ENCODE measurements around the gene GIGYF2.

Gene GIGYF2

GRCh38 chr2:232870766-232871371, 173.7 kb downstream of the GIGYF2 start:
- TF ChIP-seq MYC (IDR thresholded peaks at IDR 0.05; ENCODE audit: low read depth, low read length) (no peak), POLR2A (IDR thresholded peaks at IDR 0.05; ENCODE audit: extremely low read depth, insufficient read length) (no peak)
- TF ChIP-seq, protein P1, sequence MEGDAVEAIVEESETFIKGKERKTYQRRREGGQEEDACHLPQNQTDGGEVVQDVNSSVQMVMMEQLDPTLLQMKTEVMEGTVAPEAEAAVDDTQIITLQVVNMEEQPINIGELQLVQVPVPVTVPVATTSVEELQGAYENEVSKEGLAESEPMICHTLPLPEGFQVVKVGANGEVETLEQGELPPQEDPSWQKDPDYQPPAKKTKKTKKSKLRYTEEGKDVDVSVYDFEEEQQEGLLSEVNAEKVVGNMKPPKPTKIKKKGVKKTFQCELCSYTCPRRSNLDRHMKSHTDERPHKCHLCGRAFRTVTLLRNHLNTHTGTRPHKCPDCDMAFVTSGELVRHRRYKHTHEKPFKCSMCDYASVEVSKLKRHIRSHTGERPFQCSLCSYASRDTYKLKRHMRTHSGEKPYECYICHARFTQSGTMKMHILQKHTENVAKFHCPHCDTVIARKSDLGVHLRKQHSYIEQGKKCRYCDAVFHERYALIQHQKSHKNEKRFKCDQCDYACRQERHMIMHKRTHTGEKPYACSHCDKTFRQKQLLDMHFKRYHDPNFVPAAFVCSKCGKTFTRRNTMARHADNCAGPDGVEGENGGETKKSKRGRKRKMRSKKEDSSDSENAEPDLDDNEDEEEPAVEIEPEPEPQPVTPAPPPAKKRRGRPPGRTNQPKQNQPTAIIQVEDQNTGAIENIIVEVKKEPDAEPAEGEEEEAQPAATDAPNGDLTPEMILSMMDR (IDR thresholded peaks at IDR 0.05; ENCODE audit: low read depth, low read length): no peak
- no peak for DNase-seq (ENCODE audit: low read depth)
- no peak overlapping the region for H3K4me3 ChIP-seq (ENCODE audit: low read depth, low read length)

- no peak overlapping the region for H3K4me3 ChIP-seq (ENCODE audit: low read depth, low read length)
- no peak for DNase-seq (ENCODE audit: low read depth)
- no peak for TF ChIP-seq MYC (IDR thresholded peaks at IDR 0.05; ENCODE audit: low read depth, low read length)
- TF ChIP-seq, protein P1 (IDR thresholded peaks at IDR 0.05; ENCODE audit: low read depth, low read length): no peak
- no peak for TF ChIP-seq POLR2A (IDR thresholded peaks at IDR 0.05; ENCODE audit: extremely low read depth, insufficient read length)
- no peak for TF ChIP-seq MAX (IDR thresholded peaks at IDR 0.05; ENCODE audit: low read depth, low read length)
Observed at GRCh38 chr2:232871418-232871834, 174.3 kb downstream of the GIGYF2 start.

DNA sequence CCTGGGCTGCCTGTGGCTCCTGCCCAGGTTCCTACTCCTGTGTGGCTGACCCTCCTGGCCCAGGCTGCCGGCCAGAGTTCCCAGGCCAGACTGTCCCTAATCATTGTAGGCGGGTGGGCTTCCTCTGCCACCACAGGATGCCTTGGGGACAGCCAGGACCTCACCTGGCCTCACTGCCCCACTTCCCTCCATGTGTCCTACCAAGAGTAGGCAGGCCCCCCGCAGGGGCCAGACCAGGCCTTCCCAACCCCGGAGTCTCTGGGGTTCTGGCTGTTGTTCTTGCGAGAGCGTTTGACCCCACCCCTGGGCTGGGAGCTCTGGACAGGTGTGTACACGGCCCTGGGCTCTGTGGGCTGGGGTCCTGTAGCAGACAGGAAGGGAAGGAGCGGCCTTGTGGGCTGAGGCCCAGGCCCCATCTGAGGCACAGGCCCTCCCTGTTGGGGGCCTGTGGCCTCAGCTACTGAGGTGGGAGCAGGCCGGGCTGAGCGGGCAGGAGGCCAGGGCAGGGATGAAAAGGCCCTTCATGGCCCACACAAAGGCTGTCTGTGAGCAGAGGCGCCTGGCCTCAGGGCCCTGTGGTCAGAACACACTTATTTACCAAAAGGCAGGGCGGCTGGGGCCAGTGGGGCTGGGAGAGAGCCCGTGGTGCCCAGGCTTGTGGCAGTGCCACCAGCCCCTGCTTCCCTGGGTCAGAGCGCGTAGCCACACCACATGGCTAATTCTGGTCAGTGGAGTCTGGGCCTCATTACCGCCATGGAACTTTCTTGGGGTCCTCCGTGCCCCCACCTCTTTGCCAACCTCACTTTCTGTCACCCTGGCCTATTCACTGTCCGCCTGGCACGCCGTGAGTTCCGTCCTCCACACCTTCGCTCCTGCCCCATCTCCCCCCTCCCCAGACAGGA, 175.0 kb downstream of the GIGYF2 start:
- DNase-seq (ENCODE audit: low read depth): no peak
- no peak overlapping the region for H3K4me3 ChIP-seq (ENCODE audit: low read depth, low read length)
- TF ChIP-seq, protein P1 (IDR thresholded peaks at IDR 0.05; ENCODE audit: low read depth, low read length): no peak
- TF ChIP-seq MYC (IDR thresholded peaks at IDR 0.05; ENCODE audit: low read depth, low read length) (no peak), POLR2A (IDR thresholded peaks at IDR 0.05; ENCODE audit: extremely low read depth, insufficient read length) (no peak), MAX (IDR thresholded peaks at IDR 0.05; ENCODE audit: low read depth, low read length) (no peak)

GRCh38 chr2:232872826-232873225, 175.7 kb downstream of the GIGYF2 start:
- TF ChIP-seq MYC (IDR thresholded peaks at IDR 0.05; ENCODE audit: low read depth, low read length): no peak
- TF ChIP-seq MAX (IDR thresholded peaks at IDR 0.05; ENCODE audit: low read depth, low read length): no peak
- TF ChIP-seq POLR2A (IDR thresholded peaks at IDR 0.05; ENCODE audit: extremely low read depth, insufficient read length): no peak
- TF ChIP-seq, protein P1 (IDR thresholded peaks at IDR 0.05; ENCODE audit: low read depth, low read length): no peak
- DNase-seq (ENCODE audit: low read depth): no peak
- no peak overlapping the region for H3K4me3 ChIP-seq (ENCODE audit: low read depth, low read length)

- TF ChIP-seq MAX (IDR thresholded peaks at IDR 0.05; ENCODE audit: low read depth, low read length) (no peak), POLR2A (IDR thresholded peaks at IDR 0.05; ENCODE audit: extremely low read depth, insufficient read length) (no peak), MYC (IDR thresholded peaks at IDR 0.05; ENCODE audit: low read depth, low read length) (no peak)
- TF ChIP-seq, protein P1 (IDR thresholded peaks at IDR 0.05; ENCODE audit: low read depth, low read length): no peak
- no peak overlapping the region for H3K4me3 ChIP-seq (ENCODE audit: low read depth, low read length)
Observed at GRCh38 chr2:232873292-232873908, 176.3 kb downstream of the GIGYF2 start.

More at GRCh38 chr2:232873292-232873908, 176.3 kb downstream of the GIGYF2 start:
- DNase-seq (ENCODE audit: low read depth): no peak

Measured in NB4 (cell line).